ENCODE results near the gene SLC1A7. TPM values are rescaled to one million over a fixed set of nuclear protein-coding genes. Genes with fewer than 3 reads are reported as not detected.

SLC1A7 gene
- total and polyA plus RNA-seq, 2 experiments from 2014 or later = not detected

DNA sequence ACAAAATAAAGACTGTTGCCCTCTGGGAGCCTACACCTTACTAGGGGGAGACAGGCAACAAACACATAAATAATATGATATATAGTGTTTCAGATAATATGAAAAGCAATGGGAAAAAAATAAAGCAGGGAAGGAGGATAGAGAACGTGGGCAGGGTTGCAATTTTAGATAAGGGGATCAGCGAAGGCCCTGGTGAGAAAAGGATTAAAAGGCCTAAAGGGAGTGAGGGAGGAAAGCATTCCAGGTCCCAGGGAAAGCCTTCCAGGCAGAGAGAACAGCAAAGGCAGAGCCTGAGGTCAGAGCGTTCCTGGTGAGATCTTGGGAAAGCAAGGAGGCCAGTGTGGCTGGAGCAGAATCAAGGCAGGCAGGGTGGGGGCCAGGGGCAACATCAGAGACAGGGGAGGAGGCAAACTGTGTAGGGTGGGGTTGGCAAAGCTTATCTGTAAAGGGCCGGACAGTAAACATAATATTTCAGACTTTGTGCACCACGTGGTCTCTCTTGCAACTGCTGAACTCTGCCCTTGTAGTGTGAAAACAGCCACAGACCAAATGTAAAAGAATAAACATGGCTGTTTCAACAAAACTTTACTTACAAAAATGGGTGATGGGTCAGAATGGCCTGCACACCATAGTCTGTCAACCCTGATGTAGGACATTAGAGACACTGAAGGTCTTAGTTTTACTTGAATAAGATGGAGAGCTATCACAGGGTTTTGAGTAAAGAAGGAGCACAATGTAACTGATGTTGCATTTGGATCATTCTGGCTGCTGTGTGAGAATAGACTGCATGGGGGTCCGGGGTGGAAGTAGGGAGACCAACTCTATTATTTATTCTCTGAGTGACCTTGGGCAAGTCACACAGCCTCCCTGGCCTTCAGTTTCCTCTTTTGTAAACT, 40.9 kb upstream of the SLC1A7 start (continued):
- TF ChIP-seq CTCF (conservative IDR thresholded peaks at IDR 0.05; ENCODE audit: low read depth in 2 of 2) (no peak), POLR2AphosphoS5 (IDR thresholded peaks at IDR 0.05; ENCODE audit: low read depth) (no peak), ZNF331 (CRISPR knock-in tag; IDR thresholded peaks at IDR 0.05; ENCODE audit: low read depth) (no peak)
- TF ChIP-seq, protein P1, sequence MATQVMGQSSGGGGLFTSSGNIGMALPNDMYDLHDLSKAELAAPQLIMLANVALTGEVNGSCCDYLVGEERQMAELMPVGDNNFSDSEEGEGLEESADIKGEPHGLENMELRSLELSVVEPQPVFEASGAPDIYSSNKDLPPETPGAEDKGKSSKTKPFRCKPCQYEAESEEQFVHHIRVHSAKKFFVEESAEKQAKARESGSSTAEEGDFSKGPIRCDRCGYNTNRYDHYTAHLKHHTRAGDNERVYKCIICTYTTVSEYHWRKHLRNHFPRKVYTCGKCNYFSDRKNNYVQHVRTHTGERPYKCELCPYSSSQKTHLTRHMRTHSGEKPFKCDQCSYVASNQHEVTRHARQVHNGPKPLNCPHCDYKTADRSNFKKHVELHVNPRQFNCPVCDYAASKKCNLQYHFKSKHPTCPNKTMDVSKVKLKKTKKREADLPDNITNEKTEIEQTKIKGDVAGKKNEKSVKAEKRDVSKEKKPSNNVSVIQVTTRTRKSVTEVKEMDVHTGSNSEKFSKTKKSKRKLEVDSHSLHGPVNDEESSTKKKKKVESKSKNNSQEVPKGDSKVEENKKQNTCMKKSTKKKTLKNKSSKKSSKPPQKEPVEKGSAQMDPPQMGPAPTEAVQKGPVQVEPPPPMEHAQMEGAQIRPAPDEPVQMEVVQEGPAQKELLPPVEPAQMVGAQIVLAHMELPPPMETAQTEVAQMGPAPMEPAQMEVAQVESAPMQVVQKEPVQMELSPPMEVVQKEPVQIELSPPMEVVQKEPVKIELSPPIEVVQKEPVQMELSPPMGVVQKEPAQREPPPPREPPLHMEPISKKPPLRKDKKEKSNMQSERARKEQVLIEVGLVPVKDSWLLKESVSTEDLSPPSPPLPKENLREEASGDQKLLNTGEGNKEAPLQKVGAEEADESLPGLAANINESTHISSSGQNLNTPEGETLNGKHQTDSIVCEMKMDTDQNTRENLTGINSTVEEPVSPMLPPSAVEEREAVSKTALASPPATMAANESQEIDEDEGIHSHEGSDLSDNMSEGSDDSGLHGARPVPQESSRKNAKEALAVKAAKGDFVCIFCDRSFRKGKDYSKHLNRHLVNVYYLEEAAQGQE (IDR thresholded peaks at IDR 0.05; ENCODE audit: unreplicated experiment) = no peak
- TF ChIP-seq, protein P2, sequence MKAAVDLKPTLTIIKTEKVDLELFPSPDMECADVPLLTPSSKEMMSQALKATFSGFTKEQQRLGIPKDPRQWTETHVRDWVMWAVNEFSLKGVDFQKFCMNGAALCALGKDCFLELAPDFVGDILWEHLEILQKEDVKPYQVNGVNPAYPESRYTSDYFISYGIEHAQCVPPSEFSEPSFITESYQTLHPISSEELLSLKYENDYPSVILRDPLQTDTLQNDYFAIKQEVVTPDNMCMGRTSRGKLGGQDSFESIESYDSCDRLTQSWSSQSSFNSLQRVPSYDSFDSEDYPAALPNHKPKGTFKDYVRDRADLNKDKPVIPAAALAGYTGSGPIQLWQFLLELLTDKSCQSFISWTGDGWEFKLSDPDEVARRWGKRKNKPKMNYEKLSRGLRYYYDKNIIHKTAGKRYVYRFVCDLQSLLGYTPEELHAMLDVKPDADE (IDR thresholded peaks at IDR 0.05) = no peak

GRCh38 chr1:53182716-53183094, 40.3 kb upstream of the SLC1A7 start:
- Histone ChIP-seq H2AFZ (0 out of 2 replicates have a peak overlapping the region, but pooled peaks have one; percentile 15), H3K4me2 (no peak overlapping the region), H3F3A (replicated peaks; ENCODE audit: low read depth) (no peaks in the 10 kb centered on the region), H3K4me1 (ENCODE audit: insufficient read depth) (no peaks in the 10 kb centered on the region), H4K20me1 (replicated peaks; ENCODE audit: insufficient read depth) (no peaks in the 10 kb centered on the region), H3K27me3 (ENCODE audit: insufficient read depth) (no peaks in the 10 kb centered on the region), H3K9me2 (ENCODE audit: insufficient read depth) (no peaks in the 10 kb centered on the region), H3K4me3 (no peak overlapping the region), H3K36me3 (ENCODE audit: insufficient read depth) (no peaks in the 10 kb centered on the region), H3K27ac (ENCODE audit: low read depth) (no peak overlapping the region), H3K79me2 (replicated peaks; ENCODE audit: insufficient read depth) (no peaks in the 10 kb centered on the region)
- H3K36me3 Mint-ChIP-seq (ENCODE audit: low read depth) = no peaks in the 10 kb centered on the region
- no peak overlapping the region for H3K27ac Mint-ChIP-seq
- no peak overlapping the region for H3K4me3 Mint-ChIP-seq
- no peaks in the 10 kb centered on the region for H3K9me3 Mint-ChIP-seq
- no peaks in the 10 kb centered on the region for H3K27me3 Mint-ChIP-seq (ENCODE audit: insufficient read depth, low read depth, poor library complexity)
- peaks cover 4% of the 10 kb centered on the region; the same call in 2 of the 3 replicates for H3K4me1 Mint-ChIP-seq
- ATAC-seq (no peak), DNase-seq (ENCODE audit: low spot score) (no peak)
- TF ChIP-seq ZNF331 (CRISPR knock-in tag; IDR thresholded peaks at IDR 0.05; ENCODE audit: low read depth) (no peak), EZH2phosphoT487 (IDR thresholded peaks at IDR 0.05; ENCODE audit: unreplicated experiment) (no peak), CREB1 (CRISPR knock-in tag; IDR thresholded peaks at IDR 0.05; ENCODE audit: low read depth) (no peak), EZH2 (IDR thresholded peaks at IDR 0.05; ENCODE audit: low read depth, unreplicated experiment) (no peak), ZNF114 (CRISPR knock-in tag; IDR thresholded peaks at IDR 0.05) (no peak), STAT1 (IDR thresholded peaks at IDR 0.05; ENCODE audit: unreplicated experiment) (no peak), JUNB (IDR thresholded peaks at IDR 0.05; ENCODE audit: unreplicated experiment) (no peak)
- TF ChIP-seq, protein P2 (IDR thresholded peaks at IDR 0.05) = no peak
- TF ChIP-seq, protein P1 (IDR thresholded peaks at IDR 0.05; ENCODE audit: unreplicated experiment) = no peak
